NT2/D1 (cell line): Measurements from ENCODE around the gene CAMK2N2.

ENCODE experiments used
- SUZ12 ChIP-seq: IDR thresholded peaks from 2 replicates; pipeline ENCODE4 v1.6.1; 2011; ENCODE audit not compliant: insufficient read length, insufficient read depth; ENCODE audit errors: extremely low read depth
- YY1 ChIP-seq: IDR thresholded peaks from 2 replicates; pipeline ENCODE4 v1.6.1; 2011; ENCODE audit not compliant: insufficient read length, insufficient read depth
- ZNF274 ChIP-seq: IDR thresholded peaks from 2 replicates; pipeline ENCODE4 v1.6.1; 2011; ENCODE audit warnings: mild to moderate bottlenecking, low read depth, low read length

DNA sequence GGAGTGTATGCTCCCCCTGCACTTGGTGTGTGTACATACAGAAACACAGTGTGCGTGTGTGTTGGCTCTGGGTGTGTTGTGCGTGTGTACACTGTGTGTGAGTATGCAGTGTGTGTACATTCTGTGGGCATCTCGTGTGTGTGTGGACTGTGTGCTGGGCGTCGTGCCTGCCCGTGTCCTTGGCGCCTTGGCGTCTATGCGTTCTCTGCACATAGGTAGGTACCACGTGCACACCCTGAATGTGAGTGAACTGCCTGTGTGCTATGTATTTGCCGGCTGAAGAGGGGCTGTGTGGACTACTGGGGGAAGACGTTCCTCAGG lies 14.0 kb upstream of the CAMK2N2 start:
- TF ChIP-seq YY1, result no peak
- TF ChIP-seq SUZ12, result no peak
- TF ChIP-seq ZNF274, result no peak
